ENCODE results near the gene ZNF697. TPM values are rescaled to one million over a fixed set of nuclear protein-coding genes. Genes with fewer than 3 reads are reported as not detected.

The ZNF697 gene
- total RNA-seq, 2 donors from 2014 or later = 12.0 to 14.8 TPM

DNA sequence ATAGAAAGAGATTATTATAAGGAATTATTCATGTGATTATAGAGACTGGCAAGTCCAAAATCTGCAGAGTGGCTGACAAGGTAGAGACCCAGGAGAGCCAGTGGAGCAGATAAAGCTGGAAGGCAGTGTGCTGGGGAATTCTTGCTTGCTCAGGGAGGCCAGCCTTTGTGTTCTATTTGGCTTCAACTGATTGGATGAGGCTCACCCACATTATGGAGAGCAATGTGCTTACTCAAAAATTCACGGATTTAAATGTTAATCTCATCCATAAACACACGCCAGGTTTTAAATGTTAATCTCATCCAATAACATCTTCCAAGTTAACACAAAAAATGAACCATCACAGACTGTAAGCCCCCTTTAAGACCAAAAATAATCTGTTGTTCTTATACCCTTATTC is 33.5 kb upstream of the ZNF697 start:
- WGBS, 2 experiments (ENCODE audit: insufficient coverage in 1 of 2, insufficient read length in 1 of 2) = 83 to 96% methylated on average over 1 to 2 of the region's 2 CpGs
- no peak for DNase-seq
- H3K27me3 Mint-ChIP-seq (ENCODE audit: insufficient read depth) = no peaks in the 10 kb centered on the region

DNA sequence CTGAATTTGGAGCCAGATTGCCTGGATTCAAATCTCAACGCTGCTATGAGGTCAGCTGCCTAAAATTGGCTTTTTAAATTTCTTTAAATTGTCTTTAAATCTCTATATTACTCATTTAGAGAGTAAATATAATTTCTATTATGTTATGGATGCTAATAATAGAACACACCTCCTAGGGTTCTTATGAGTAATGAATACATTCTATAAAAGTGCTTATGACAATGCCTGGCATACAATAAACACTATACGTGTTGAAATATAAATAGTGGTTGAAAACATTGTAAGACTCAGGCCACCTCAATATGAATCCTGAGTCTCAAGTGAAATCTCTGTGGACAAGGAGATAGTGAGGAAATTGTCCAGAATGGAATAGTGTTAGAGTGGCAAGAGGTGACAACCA is 32.7 kb upstream of the ZNF697 start:
- Histone ChIP-seq H3K4me3 (ENCODE audit: low read length) (no peak overlapping the region), H3K27me3 (ENCODE audit: control insufficient read depth, insufficient read depth, low read length, poor library complexity, severe bottlenecking) (no peaks in the 10 kb centered on the region), H3K4me1 (ENCODE audit: control insufficient read depth, insufficient read depth, low read length) (no peaks in the 10 kb centered on the region), H3K9ac (ENCODE audit: extremely low read depth, low read length, poor library complexity, severe bottlenecking) (no peak overlapping the region), H3K36me3 (ENCODE audit: control insufficient read depth, insufficient read depth, low read length) (no peaks in the 10 kb centered on the region), H3K27ac (ENCODE audit: low read depth, low read length) (no peak overlapping the region), H3K9me3 (ENCODE audit: control insufficient read depth, low read length) (no peaks in the 10 kb centered on the region)
- no peak for DNase-seq
- Mint-ChIP-seq H3K27me3 (ENCODE audit: insufficient read depth) (no peaks in the 10 kb centered on the region), H3K36me3 (ENCODE audit: low read depth) (no peaks in the 10 kb centered on the region), H3K27ac (no peak overlapping the region), H3K4me3 (no peak overlapping the region), H3K4me1 (peaks cover 12% of the 10 kb centered on the region), H3K9me3 (no peaks in the 10 kb centered on the region)
- whole genome bisulfite sequencing, 2 experiments (ENCODE audit: insufficient coverage in 1 of 2, insufficient read length in 1 of 2) = 80 to 95% methylated on average over 1 to 2 of the region's 2 CpGs
- TF ChIP-seq, protein P1, sequence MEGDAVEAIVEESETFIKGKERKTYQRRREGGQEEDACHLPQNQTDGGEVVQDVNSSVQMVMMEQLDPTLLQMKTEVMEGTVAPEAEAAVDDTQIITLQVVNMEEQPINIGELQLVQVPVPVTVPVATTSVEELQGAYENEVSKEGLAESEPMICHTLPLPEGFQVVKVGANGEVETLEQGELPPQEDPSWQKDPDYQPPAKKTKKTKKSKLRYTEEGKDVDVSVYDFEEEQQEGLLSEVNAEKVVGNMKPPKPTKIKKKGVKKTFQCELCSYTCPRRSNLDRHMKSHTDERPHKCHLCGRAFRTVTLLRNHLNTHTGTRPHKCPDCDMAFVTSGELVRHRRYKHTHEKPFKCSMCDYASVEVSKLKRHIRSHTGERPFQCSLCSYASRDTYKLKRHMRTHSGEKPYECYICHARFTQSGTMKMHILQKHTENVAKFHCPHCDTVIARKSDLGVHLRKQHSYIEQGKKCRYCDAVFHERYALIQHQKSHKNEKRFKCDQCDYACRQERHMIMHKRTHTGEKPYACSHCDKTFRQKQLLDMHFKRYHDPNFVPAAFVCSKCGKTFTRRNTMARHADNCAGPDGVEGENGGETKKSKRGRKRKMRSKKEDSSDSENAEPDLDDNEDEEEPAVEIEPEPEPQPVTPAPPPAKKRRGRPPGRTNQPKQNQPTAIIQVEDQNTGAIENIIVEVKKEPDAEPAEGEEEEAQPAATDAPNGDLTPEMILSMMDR (conservative IDR thresholded peaks at IDR 0.05) = no peak

More for the DNA sequence above, 33.5 kb upstream of the ZNF697 start:
- no peaks in the 10 kb centered on the region for H3K36me3 ChIP-seq (ENCODE audit: control insufficient read depth, insufficient read depth, low read length)
- TF ChIP-seq, protein P1 (conservative IDR thresholded peaks at IDR 0.05) = no peak
- Mint-ChIP-seq H3K4me3 (no peak overlapping the region), H3K27ac (no peak overlapping the region), H3K4me1 (peaks cover 11% of the 10 kb centered on the region), H3K36me3 (ENCODE audit: low read depth) (no peaks in the 10 kb centered on the region), H3K9me3 (no peaks in the 10 kb centered on the region)
- H3K4me1 ChIP-seq (ENCODE audit: control insufficient read depth, insufficient read depth, low read length) = no peaks in the 10 kb centered on the region
- no peak overlapping the region for H3K4me3 ChIP-seq (ENCODE audit: low read length)
- H3K27me3 ChIP-seq (ENCODE audit: control insufficient read depth, insufficient read depth, low read length, poor library complexity, severe bottlenecking) = no peaks in the 10 kb centered on the region
- H3K27ac ChIP-seq (ENCODE audit: low read depth, low read length) = no peak overlapping the region
- no peak overlapping the region for H3K9ac ChIP-seq (ENCODE audit: extremely low read depth, low read length, poor library complexity, severe bottlenecking)
- H3K9me3 ChIP-seq (ENCODE audit: control insufficient read depth, low read length) = no peaks in the 10 kb centered on the region

DNA sequence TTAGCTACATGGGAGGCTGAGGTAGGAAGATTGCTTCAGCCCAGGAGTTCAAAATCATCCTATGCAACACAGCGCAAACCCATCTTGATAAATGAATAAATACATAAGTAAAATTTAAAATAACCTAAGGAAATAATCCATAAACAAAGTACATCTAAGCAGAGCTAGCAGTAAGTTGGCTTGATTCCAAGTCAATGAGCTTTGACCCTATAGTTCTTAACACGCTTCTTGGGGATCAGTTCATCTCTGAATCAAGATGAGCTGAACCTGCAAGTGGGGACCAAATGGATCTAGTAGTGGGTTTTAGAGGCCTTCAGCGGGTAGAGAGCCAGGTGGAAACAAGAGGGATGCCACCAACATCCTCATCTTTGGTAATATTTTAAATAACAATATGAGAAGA is 32.1 kb upstream of the ZNF697 start:
- Mint-ChIP-seq H3K27me3 (ENCODE audit: insufficient read depth) (no peaks in the 10 kb centered on the region), H3K9me3 (no peaks in the 10 kb centered on the region), H3K36me3 (ENCODE audit: low read depth) (no peaks in the 10 kb centered on the region), H3K4me1 (peaks cover 14% of the 10 kb centered on the region), H3K4me3 (no peak overlapping the region), H3K27ac (no peak overlapping the region)
- Histone ChIP-seq H3K9me3 (ENCODE audit: control insufficient read depth, low read length) (no peaks in the 10 kb centered on the region), H3K36me3 (ENCODE audit: control insufficient read depth, insufficient read depth, low read length) (no peaks in the 10 kb centered on the region), H3K27ac (ENCODE audit: low read depth, low read length) (no peak overlapping the region), H3K4me3 (ENCODE audit: low read length) (no peak overlapping the region), H3K9ac (ENCODE audit: extremely low read depth, low read length, poor library complexity, severe bottlenecking) (no peak overlapping the region), H3K4me1 (ENCODE audit: control insufficient read depth, insufficient read depth, low read length) (no peaks in the 10 kb centered on the region), H3K27me3 (ENCODE audit: control insufficient read depth, insufficient read depth, low read length, poor library complexity, severe bottlenecking) (no peaks in the 10 kb centered on the region)
- TF ChIP-seq, protein P1 (conservative IDR thresholded peaks at IDR 0.05) = no peak
- DNase-seq = no peak
- WGBS, 2 experiments (ENCODE audit: insufficient coverage in 1 of 2, insufficient read length in 1 of 2) = 92 to 94% methylated on average over 1 to 2 of the region's 3 CpGs

All from endodermal cell (in vitro differentiated cells).